NCI-H1048 (cell line): ENCODE measurements around the gene LRBA.
"Not testable (repeated sequence)": the region's sequence is repeated elsewhere in the genome, so short reads cannot be mapped to it uniquely, and the experiment has no call there.

Source experiments
- DNase-seq: peaks from one replicate; lab custom pipeline; 2025; lab: John Stamatoyannopoulos, UW

LRBA gene

GRCh38 chr4:150418757-150419410 lies 596.2 kb downstream of the LRBA start:
- no peak for DNase-seq

GRCh38 chr4:150415213-150415612 lies 599.9 kb downstream of the LRBA start:
- DNase-seq = no peak

GRCh38 chr4:150411520-150411919 lies 603.6 kb downstream of the LRBA start:
- DNase-seq = no peak

GRCh38 chr4:150402871-150403272 lies 612.2 kb downstream of the LRBA start:
- peak; percentile 10 for DNase-seq

- no peak for DNase-seq
These were observed 613.9 kb downstream of the LRBA start for GRCh38 chr4:150401083-150401687.

- DNase-seq = no peak
These were observed 619.2 kb downstream of the LRBA start for GRCh38 chr4:150395872-150396271.

GRCh38 chr4:150394046-150394445 lies 621.0 kb downstream of the LRBA start:
- no peak for DNase-seq

- no peak for DNase-seq
These were observed 624.0 kb downstream of the LRBA start for GRCh38 chr4:150391052-150391451.

- no peak for DNase-seq
These were observed 624.6 kb downstream of the LRBA start for GRCh38 chr4:150390531-150390910.

GRCh38 chr4:150389896-150390530 lies 625.1 kb downstream of the LRBA start:
- no peak for DNase-seq

GRCh38 chr4:150387981-150388380 lies 627.1 kb downstream of the LRBA start:
- no peak for DNase-seq

GRCh38 chr4:150386415-150386814 lies 628.7 kb downstream of the LRBA start:
- not testable (repeated sequence) for DNase-seq

- no peak for DNase-seq
These were observed 629.5 kb downstream of the LRBA start for GRCh38 chr4:150385606-150386005.

GRCh38 chr4:150384249-150384648 lies 630.8 kb downstream of the LRBA start:
- no peak for DNase-seq

- DNase-seq = no peak
These were observed 633.1 kb downstream of the LRBA start for GRCh38 chr4:150382028-150382427.

GRCh38 chr4:150381609-150382008 lies 633.5 kb downstream of the LRBA start:
- peak; percentile 45 for DNase-seq

GRCh38 chr4:150381036-150381435 lies 634.0 kb downstream of the LRBA start:
- DNase-seq = no peak

GRCh38 chr4:150379454-150379853 lies 635.6 kb downstream of the LRBA start:
- no peak for DNase-seq

- DNase-seq = no peak
These were observed 640.1 kb downstream of the LRBA start for GRCh38 chr4:150375025-150375424.

GRCh38 chr4:150371869-150372268 lies 643.2 kb downstream of the LRBA start:
- no peak for DNase-seq

- DNase-seq = no peak
These were observed 645.4 kb downstream of the LRBA start for GRCh38 chr4:150369434-150370380.

GRCh38 chr4:150368667-150369066 lies 646.4 kb downstream of the LRBA start:
- no peak for DNase-seq
